ENCODE measurements around the gene DHX58. TPM values are rescaled to one million over a fixed set of nuclear protein-coding genes. Genes with fewer than 3 reads are reported as not detected.

DHX58 gene
- total RNA-seq, 2 donors from 2014 or later, result 9.9 to 13.0 TPM

DNA sequence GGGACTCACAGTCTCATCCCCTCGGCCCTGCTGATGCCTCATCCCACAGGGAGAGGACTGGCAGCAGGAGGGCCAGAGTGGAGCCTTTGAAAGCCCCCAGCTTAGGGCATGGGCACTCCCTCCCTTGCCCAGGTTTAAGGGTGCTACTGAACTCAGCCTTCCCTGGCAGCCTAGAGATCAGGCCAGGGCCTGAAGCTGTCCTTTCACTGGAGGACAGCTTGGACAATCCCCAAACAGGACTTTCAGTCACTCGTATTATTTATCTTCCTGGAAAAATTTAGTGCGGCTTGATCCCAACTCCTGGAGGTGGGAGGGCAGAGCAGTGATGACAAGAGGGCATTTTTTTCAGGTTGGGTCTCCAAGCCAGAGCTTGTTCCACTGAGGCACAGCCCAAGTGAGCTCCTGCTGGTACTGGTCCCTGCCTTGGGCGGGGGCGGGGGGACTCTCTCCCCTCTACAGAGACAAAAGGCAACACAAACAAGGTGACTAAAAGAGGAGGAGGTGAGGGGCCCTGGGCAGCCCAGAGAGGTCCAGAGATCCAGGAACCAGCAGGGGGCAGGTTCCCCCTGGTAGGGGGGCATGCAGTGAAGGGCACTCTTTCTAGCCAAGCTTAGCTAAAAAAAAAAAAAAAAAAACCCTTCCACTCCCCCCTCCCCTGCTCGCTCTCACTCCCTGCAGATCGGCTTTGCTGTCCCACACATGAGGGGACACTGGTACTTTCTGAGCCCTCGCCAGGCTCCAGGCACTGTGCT lies 16.0 kb downstream of the DHX58 start:
- intact Hi-C loops (cut with DNase I), result no loop called here

DNA sequence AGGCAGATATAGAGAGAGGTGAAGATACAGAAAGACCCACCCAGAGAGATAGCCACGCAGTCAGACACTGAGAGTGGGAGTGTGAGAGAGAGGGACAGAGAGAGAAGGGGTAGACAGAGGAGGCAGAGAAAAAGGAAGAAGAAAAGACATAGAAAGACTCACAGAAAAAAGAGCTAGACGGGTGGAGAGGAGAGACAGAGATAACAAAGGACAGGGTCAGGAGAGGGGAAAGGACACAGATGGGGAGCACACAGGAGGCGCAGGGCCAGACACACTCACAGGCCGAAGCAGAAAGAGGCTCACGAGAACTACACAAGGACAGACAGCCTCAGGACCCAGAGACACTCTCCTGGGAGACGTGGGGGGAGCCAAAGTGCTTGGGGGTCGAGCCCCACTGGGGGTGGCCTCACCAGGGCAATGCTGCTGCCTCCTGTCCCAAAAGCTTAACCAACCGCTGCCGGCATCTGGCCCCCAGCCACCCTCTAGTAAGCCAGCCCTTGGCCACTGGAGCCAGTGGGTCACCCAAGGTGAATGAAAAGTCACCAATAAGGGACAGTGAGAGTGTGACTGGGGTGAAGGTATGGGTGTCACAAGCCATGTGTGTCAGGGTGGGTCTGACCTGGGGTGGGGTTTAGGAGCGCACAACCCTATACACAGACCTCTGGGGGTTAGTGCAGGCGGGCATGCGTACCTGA lies 18.0 kb downstream of the DHX58 start:
- no peak for DNase-seq (ENCODE audit: low spot score)
- intact Hi-C loops (cut with DNase I), result no loop called here

More for the DNA sequence above, 16.0 kb downstream of the DHX58 start:
- DNase-seq (ENCODE audit: low spot score), result no peak

DNA sequence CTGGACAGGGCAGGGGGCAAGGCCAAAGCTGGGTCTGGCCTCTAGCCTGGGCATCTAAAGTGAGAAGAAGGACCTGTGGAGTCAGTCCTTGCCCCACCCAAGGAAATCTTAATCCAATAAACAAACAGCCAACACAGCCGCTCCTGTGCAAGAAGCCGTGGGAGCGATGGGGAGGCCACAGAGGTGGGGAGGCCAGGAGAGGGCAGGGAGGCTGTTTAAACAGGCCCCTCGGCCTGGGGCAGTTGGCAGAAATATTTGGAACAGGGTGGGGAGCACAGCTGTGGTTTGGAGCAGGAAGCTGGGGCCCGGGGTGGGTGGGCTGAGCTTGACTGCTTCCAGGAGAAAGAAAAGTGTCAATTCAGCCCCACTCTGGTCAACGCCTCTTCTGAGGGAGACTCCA lies 19.6 kb downstream of the DHX58 start:
- no peak for DNase-seq (ENCODE audit: low spot score)
- intact Hi-C loops (cut with DNase I), result no loop called here

DNA sequence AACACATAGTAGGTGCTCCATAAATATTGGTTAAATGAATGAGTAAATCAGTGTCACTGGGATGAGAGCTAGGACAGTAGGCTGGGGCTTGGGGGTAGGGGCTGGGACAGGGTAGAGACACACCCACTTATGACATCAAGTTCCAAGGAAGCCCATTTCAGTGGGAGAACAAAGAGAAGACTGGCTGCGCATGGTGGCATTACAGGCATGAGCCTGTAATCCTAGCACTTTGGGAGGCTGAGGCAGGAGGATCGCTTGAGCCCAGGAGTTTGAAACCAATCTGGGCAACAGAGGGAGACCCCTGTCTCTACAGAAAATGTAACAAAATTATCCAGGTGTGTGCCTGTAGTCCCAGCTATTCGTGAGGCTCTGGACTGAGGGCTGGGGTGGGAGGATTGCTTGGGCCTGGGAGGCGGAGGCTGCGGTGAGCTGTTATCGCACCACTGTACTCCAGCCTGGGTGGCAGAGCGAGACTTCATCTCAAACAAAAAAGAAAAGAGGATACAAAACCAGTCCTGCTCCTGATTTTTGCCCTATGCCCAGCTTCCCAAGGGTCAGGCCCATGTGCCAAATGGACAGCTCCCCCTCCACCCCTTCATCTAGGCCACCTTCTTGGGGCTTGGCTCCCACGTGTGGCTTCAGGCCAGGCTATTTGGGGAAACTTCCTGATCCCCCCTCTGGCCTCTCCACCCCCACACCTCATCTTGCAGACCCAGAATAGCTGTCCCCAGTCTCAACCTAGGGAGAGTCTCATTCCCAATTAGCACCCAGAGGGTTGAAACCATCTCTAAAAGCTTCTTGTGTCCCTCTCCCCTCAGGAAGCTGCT lies 21.3 kb downstream of the DHX58 start:
- DNase-seq (ENCODE audit: low spot score), result no peak
- intact Hi-C loops (cut with DNase I), result no loop called here

DNA sequence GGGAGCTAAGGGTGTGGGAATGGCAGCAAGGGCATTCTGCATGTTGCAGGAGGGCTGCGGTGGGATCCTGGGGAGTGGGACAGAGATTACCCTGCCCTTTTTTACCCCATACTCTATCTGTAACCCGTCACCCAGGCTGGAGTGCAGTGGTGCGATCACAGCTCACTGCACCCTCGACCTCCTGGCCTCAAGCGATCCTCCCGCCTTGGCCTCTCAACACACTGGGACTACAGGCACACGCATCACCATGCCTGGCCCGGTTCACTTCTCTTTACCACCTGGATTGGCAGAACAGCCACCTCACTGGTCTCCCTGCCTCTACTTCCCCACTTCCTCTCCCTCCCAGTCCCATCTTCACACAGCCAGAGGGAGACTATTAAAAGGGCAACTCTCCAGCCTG lies 23.8 kb downstream of the DHX58 start:
- intact Hi-C loops (cut with DNase I), result no loop called here
- no peak for DNase-seq (ENCODE audit: low spot score)

DNA sequence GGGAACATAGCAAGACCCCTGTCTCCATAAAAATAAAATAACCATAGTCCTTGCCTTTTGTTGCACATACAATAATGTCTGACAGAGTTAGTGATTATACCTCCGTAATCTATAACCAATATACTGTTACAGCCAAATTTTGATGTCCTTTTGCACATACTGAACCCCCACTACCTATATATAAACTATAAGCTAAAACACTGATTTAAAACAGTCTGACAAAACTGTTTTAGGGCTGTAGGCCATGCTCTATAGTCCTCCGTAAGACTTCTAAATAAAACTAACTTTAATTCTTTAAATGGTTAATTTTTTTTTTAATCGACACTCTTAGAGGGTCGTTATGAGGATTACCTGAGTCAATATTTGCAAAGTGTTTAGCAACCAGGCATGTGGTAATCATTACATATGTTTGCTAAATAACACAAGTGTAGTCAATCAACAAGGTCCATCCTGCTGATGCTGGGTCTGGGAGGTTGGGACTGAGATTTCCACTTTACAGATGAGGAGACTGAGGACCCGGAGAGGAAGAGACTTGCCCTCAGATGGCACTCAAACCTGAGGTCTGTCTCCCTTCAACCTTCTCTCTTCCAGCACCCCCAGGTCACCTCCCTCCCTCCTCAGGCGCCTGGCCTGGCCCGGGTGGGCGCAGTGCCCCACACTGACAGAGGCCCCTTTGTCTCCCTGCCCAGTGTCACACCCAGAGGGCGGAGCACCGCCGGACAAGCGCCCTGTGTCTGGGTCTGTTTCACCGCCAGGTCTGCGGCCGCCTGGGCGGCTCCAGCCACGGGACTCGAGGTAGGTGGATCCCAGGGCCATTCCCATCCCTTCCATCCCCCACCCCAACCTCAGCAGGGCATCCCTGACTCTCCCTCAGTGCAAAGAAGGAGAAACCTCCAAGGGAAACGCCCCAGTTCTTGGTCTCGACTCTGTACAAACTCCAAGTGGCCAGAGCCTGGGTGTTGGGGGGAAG lies 24.5 kb downstream of the DHX58 start:
- DNase-seq (ENCODE audit: low spot score), result no peak
- intact Hi-C loops (cut with DNase I), result no loop called here

DNA sequence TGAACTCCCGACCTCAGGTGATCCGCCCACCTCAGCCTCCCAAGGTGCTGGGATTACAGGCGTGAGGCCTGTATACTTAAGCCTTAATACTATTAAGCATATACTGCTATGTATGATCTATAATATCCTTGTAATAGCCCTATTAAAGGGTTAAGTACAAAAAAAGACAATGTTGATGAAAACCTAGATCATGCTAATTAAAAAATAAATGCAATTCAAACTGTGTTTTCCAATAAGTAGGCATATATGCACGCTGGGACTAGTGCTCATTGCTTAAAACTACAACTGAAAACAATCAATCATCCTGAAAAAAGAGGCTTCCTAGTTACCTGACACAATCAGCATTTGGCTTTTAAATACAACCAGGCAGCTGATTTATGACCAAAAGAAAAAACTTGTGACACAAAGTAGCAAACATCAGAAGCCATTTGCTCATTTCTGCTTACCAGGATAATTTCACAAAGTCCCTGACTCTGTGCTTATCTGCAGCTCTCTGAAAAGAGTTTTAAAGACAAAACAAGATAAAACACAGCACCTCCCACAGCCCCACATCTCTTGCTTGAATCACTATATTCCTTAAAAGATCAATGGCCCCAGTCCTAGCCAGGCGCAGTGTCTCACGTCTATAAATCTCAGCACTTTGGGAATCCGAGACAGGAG lies 25.3 kb downstream of the DHX58 start:
- no peak for DNase-seq (ENCODE audit: low spot score)
- intact Hi-C loops (cut with DNase I), result no loop called here

DNA sequence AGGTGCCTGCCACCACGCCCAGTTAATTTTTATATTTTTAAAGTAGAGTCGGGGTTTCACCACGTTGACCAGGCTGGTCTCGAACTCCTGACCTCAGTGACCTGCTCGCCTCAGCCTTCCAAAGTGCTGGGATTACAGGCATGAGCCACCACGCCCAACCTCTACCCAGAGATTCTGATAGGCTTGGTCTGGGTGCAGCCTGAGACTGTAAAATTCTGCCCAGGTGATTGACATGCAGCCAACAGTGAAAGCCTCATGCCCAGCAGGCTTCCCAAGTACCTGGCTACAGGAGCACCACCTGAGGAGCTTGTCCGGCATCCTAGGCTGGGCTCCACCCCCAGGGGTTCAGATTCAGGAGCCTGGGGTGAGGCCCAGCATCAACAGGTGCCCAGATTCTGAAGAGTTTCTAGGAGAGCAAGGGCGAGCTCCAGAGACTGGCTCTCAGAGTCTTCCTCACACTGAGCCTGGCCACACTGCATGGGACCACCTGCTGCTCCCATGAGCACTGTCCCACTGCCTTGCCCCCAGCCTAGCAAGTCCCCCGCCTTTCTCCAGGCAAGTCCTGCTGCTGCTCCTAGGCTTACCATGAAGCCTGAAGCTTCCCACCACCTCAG lies 30.9 kb downstream of the DHX58 start:
- intact Hi-C loops (cut with DNase I), result no loop called here
- no peak for DNase-seq (ENCODE audit: low spot score)

DNA sequence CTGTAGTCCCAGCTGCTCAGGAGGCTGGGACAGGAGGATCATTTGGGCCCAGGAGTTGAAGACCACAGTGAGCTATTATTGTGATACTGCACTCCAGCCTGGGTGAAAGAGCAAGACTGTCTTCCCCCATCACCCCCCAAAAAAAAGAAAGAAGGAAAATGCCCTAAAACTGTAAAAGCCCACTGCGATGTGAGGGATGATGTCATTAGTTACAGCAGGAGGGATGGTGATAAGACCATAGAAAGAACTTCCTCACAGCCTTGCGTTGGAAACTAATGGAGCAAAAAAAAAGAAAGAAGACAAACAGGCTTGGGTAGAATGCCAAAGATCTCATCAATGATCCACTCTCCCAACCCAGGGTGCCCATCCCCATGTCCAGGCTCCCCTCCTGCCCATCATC lies 33.0 kb downstream of the DHX58 start:
- intact Hi-C loops (cut with DNase I), result loop anchor here in 1 of 2 donors (2.0 kb wide), 1 partner anchor 31 kb away; no protein-coding TSS in a partner anchor
- no peak for DNase-seq (ENCODE audit: low spot score)

DNA sequence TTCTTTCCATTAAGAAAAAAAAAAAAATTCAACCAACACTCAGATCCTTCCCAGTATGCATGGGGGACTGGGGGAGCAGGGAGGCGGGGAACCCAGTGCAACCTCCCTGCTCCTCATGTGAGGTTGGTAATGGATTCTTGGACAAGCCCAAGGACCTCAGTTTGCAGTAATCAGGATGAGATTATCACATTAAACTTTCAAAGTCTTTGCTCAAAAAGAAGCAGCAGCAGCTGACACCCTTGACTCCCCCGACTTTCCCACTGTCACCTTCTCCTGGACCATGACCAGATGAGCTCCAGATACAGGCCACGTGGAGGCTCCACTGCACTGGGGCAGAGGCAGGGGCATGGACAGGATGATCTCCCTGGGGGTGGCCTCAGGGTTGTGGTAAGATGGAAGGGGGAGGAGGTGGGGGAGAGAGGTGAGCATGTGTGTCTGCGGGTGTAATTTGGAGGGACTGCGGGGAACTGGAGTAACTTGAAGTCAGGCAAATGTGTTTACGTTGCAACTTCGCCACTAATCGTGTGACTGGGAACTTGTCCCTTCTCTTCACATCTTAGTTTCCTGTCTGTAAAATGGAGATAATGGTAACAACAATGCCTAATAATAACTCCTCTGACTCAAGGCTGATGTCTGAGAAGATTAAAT lies 34.0 kb downstream of the DHX58 start:
- DNase-seq (ENCODE audit: low spot score), result no peak
- intact Hi-C loops (cut with DNase I), result loop anchor here in 1 of 2 donors (2.0 kb wide), 1 partner anchor 32 kb away; no protein-coding TSS in a partner anchor

DNA sequence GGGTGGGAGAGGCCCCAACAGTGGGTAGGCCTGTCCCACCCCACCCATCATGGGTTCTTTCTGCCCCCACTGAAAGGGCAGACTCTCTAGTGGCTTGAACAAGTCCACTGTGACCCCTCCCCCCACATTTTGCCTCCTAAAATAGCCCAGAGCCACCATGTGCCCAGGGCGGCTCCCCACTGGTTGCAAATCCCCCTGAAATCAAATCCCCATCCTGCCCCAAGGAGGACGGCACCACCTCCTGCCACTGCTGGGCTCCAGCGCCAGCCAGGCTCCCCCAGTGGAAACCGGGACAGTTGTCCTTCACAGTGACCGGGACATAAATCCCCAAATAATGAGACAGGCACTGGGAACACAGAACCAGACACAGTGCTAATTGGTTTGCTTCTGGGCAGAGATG lies 34.8 kb downstream of the DHX58 start:
- intact Hi-C loops (cut with DNase I), result loop anchor here in 1 of 2 donors (2.0 kb wide), 1 partner anchor 33 kb away; no protein-coding TSS in a partner anchor
- DNase-seq (ENCODE audit: low spot score), result no peak

DNA sequence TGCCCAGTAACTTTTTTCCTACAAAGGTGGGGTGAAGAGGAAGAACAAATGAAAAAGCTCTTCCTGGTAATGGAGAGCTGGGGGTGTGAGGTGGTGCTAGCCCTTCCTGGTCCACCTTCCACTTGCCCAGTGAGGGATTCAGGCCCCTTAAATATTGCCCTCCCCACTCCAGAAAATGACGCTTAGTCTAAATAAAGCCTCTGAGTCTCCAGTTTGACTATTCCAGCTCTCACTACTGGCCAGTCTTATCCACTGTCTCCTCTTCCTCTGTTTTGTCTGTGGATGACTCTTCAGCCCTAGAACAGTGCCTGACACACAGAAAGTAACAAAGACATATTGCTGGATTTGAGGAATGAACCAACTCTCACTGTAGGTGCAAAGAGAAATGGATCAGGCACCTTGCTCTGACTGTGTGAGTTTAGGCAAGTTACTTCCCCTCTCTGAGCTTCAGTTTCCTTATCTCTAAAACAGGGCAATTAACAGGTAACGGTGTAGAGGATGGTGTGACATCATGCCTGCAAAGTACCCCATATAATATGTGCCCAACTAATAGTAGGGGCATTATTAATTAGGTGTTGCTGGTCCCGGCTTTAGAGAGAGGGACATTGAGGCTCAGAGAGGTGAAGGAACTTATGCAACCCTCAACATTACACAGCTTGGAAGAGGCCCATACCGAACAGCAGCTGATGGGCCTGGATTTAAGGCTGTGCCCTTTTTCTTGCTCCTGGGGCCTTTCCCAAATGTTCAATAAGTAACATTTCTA lies 35.5 kb downstream of the DHX58 start:
- intact Hi-C loops (cut with DNase I), result no loop called here
- DNase-seq (ENCODE audit: low spot score), result no peak

DNA sequence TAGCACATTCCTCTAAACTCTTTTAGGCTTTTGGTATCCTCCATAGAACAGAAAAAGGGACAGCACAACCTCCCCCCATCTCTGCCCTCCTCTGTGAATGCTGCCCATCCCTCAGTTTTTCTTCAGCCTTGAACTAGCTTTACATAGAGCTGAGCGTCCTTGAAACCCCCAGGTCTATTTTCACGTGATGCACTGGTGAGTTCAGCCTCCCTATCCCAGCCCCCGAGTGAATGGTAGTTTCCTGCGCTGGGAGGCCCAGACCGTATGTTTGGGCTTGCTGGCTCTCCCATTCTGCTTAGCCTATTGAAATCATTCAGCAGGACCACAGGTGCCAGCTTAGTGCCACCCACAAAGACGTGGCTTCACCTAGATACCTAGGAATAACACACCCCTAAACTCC lies 36.7 kb downstream of the DHX58 start:
- no peak for DNase-seq (ENCODE audit: low spot score)

DNA sequence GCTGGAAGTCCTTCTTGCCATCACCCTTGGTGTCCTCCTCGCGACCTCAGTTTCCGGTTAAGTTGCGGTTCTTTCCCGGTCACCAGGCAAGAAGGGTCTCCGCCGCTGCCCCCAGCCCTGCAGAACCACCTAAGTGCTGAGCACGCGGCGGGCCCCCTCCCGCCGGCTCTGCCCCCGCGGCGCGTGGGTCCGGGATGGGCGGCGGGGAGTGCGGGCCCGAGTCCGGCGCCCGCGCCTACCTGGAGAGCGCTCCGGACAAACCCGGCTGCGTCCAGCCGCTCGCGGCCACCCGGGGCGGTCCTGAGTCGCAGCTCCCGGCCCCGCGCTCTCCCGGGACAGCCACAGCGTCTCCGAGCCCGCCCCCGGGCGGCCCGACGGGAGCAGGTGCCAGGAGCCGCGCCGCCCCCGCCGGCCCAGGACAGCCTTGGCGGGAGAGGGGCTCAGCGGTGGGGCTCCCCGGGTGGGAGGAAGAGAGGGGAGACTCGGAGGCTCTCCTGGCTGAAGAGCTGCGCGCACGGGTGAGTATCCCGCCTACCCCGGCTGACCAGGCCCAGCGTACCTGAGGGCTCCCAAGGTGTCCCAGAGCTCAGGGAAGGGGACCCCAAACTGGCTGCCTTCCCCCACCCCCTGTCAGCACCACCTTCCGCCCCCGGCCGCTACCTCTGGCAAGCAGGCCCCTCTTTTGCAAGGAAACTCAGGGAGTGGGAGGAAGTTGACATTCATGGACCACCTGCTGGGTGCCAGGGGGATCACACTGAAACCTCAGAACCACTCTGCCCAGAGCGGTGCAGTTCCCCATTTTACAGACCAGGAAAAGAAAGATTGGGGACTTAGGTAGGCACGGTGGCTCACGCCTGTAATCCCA lies 40.0 kb downstream of the DHX58 start:
- DNase-seq (ENCODE audit: low spot score), result no peak
- intact Hi-C loops (cut with DNase I), result loop anchor here in 1 of 2 donors (2.0 kb wide), 1 partner anchor 44 kb away; no protein-coding TSS in a partner anchor

More for the DNA sequence above, 36.7 kb downstream of the DHX58 start:
- intact Hi-C loops (cut with DNase I), result no loop called here

DNA sequence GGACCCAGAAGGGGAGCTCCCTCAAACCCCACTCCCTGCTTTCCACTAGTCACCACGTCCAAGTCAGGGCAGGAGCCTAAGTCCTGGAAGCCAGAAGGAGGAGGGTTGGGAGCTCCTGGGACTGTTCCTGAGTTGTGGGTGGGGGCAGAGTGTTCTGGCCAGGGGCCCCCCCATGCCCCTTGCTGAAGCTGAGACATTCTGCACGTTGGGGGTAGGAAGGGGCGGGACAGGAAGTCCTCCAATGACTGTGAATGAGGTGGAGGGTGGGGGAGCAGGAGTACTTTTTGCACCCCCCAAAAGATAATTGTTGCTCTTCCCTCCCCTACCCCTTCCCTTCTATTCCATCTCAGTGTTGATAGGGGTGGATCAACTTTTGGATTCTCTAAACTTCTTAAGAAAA lies 40.7 kb downstream of the DHX58 start:
- DNase-seq (ENCODE audit: low spot score), result no peak
- intact Hi-C loops (cut with DNase I), result loop anchor here in 1 of 2 donors (2.0 kb wide), 1 partner anchor 43 kb away; no protein-coding TSS in a partner anchor
